NCI-H2196 treated with DMSO at 0.1 percent for 48 hours (cell line): ENCODE data around the gene EHBP1L1.

Experiments
- DNase-seq: peaks from one replicate; lab custom pipeline; 2025; ENCODE audit not compliant: unreplicated experiment; lab: John Stamatoyannopoulos, UW

Gene EHBP1L1

DNA sequence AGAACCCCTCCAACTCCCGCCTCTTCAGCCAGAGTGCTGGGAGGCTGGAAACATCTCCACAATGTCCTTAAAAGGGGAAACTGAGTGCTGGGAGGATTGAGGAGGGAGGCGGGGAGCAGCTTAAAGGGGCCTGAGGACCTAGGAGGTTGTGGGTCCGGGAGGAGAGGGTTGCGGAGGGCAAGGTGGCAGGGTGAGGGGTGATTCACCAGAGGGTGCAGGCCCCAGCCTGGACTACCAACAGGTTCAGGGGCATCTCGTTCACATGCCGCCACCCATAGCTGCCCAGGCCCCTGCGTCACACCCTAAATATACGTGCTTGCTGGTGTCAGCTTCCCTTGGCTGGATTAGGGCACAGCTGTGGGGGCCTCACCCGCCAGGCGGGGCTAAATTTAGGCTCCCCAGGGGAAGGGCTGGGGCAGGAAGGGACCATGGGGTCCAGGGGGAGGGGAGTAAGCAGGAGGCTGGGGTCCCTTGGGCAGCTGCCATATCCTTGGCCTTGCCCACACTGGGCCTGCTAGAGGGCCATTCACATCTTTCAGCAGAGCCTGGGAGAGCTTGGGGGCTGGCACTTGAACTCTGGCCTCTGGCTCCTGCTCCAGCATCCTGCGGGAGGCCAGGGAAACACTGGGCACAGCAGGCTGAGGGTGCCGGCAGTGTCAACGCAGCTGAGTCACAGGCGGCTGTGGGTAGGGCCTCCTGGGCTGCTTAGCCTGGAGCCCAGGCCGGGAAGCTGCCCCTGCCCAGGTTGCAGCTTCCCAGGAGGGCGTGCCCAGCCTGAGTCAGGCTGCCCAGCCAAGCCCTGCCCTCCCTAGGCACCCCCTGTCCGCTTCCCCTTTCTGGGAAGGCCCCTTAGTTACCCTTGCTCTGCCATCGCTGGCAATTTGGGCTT lies 1.3 kb downstream of the EHBP1L1 start:
- DNase-seq, result no peak

DNA sequence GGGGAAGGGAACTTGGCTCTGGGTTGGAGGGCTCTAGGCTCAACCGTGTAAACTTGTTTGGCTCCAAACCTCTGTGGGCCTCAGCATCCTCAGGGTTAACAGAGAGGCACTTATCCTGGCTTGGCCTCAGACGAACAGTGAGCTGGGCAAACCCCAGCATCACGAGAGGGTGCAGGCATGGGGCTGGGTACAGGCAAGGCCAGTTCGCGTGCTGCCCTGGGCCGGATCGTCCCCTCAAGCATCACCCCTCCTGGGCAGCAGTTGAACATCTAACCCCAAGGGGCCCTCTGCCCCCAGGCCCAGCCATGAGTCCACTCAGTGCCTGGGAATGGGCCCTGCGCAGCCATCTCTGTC lies 1.9 kb downstream of the EHBP1L1 start:
- DNase-seq, result no peak

DNA sequence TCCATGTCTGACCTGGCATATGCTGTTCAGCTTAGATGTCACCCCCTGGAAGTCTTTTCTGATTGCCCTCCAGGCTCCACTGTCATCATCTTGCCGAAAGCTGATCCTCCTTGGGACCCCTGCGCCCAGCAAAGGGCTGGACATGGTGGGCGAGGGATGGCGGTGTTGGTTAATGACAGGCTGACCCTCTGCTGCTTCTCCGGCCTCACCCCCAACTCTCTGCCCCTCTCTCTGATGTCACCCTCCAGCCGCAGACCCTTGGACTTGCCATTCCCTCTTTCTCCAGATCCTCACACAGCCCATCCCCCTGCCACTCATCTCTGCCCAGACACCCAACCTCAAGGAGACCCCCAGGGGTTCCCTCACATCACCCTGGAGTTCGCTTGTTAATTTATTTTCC lies 2.3 kb downstream of the EHBP1L1 start:
- no peak for DNase-seq

DNA sequence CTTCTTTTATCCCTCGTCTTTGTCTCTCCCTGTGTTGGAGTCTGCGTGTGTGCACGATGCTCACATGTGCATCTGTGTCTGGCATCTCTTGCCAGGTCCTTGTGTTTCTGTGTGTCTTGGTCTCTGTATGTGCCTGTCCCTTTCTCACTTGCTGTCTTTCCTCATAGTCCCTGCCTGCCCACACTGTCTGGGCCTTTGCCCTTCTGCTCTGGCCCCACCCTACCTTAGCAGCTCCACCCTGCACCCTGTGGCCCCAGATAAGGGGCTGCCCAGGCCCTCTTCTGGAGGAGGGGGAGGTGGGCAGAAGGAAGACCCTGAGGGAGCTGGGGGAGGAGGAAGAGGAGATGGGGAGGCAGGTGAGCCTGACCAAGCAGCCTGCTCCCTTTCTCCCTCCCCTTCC lies 2.8 kb downstream of the EHBP1L1 start:
- no peak for DNase-seq

DNA sequence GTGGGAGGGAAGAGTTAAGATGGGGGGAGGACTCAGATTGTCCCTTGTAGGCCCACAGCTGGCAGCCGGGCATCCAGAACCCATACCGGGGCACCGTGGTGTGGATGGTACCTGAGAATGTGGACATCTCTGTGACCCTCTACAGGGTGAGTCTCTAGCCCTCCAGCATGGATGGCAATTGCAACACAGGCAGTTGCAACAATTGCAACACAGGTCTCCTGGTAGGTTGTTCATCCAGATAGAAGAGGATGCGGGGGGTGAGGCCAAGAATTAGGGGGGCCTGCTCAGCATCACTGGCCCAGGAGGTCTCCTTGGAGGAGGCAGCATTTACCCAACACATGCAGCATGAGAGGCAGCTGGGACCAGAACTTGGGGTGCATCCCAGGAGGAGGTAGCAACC lies 3.4 kb downstream of the EHBP1L1 start:
- no peak for DNase-seq

DNA sequence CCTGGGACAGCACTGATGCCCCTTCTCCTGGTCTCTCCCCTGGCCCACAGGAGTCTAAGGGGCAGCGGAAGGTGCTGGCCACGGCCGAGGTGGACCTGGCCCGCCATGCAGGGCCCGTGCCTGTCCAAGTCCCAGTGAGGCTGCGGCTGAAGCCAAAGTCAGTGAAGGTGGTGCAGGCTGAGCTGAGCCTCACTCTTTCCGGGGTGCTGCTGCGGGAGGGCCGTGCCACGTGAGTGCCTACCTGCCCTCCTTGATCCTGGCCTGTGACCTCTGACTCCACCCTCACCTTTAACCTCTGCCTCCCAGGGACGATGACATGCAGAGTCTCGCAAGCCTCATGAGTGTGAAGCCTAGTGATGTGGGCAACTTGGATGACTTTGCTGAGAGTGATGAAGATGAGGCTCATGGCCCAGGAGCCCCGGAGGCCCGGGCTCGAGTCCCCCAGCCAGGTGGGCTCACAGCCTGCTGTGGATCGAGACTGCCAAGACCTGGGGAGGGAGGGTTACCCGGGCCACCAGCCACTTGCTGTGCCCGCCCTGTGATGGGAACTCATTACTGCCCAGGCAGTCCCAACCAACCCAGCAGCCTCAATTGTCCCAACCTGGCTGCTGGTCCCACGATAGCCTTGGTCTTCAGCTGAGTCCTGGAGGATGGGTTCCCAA lies 4.3 kb downstream of the EHBP1L1 start:
- DNase-seq, result no peak

DNA sequence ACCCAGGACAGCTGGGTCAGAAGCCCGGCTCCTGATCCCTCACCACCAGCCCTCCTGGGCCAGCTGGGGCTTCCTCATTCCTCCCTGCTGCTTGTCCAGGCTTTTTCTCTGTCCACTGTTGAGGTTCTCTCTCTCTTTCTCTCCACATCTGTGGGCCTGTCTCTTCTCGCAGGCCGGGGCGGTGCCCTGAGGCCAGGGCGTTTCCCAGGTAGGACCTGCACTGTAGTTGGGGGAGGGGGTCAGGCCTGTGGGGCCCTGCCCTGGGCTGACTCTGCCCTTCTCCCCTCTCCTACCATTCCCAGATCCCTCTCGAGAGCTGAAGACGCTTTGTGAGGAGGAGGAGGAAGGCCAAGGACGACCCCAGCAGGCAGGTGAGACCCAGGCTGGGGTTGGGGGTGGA lies 4.9 kb downstream of the EHBP1L1 start:
- DNase-seq, result no peak

DNA sequence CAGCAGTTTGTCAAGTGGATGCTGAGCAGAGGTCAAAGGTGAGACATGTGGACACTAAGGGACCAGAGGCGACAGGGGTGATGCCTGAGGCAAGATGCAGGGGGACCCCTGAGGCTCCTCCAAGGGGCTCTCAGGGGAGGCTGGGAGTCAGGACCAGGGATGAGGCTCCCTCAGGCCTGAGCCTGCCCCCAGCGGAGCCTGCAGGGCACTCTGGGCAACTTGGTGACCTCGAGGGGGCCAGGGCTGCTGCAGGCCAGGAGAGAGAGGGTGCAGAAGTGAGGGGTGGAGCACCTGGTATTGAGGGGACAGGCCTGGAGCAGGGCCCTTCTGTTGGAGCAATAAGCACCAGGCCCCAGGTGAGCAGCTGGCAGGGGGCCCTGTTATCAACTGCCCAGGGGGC lies 6.1 kb downstream of the EHBP1L1 start:
- no peak for DNase-seq

DNA sequence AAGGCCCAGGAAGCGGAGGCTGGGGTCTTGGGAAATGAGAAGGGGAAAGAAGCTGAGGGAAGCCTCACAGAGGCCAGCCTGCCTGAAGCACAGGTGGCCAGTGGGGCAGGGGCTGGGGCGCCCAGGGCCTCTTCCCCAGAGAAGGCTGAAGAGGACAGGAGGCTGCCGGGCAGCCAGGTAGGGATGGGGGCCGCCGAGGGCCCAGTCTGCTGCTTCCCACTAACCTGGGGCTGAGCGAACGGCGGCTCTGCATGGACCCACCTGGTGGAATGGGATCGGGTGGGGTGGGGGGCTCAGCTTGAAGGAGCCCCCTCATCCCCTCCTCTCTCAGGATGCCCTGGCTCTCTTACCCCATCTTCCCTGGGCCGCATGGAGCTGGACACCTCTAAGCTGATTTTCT lies 7.7 kb downstream of the EHBP1L1 start:
- DNase-seq, result no peak

DNA sequence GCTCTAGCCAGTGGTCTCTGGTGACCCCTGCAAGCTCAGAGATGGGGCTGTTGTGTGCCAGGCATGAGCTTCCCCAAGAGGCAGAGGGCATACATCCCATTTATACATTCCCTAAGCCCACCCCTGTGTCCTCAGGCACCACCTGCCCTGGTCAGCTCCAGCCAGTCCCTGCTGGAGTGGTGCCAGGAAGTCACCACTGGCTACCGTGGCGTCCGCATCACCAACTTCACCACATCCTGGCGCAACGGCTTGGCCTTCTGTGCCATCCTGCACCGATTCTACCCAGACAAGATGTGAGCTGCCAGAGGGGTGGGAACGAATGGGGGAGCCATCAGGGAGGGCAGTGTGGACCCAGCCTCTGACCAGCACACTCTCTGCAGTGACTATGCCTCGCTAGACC lies 8.3 kb downstream of the EHBP1L1 start:
- DNase-seq, result no peak

DNA sequence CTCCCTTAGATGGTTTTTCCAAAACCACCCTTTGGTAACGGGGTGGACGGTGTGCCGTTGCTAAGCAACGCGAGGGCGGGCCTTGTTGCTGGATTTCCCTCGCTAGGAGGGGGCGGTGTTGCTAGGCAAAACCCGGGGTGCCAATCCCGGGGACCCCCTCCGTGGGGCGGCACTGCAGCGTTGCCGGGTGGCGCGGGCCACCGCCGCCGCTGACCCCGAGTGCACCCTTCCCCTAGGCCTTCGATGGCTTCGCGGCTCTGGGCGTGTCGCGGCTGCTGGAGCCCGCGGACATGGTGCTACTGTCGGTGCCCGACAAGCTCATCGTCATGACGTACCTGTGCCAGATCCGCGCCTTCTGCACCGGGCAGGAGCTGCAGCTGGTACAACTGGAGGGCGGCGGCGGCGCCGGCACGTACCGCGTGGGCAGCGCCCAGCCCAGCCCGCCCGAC lies 8.9 kb downstream of the EHBP1L1 start:
- DNase-seq, result no peak

DNA sequence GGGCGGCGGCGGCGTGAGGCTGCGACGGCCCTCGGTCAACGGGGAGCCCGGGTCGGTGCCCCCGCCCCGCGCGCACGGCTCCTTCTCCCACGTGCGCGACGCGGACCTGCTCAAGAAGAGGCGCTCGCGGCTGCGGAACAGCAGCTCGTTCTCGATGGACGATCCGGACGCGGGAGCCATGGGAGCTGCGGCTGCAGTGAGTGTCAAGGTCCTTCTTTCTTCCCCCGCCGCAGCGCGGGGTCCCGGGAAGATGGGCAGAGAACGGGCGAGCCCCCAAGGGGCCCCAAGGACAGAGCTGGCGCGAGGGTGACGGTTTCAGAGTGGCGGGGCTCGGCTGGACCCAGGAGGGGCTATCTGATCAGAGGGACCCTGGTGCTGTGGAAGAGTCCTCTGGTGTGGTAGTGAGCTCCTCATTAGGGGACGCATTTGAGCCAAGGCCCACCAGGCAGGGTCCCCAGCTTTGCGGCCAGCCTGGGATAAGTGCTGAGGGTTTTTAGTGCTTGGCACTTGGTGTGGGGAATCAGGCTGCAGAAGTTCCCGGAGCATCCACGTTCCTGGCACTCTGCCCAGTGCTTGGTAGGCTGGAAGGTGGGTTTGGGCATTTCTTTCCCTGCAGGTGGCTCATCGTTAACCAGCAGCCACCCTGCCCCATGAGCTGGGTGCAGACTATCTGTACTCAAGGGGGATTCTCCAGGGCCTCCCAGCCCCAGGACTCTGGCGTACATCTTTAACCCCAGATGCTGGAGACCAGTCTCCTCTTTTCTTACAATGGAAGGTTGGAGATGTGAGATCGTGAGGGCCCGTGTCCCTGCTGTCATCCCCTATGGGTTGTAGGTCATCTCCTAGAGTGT lies 9.8 kb downstream of the EHBP1L1 start:
- DNase-seq, result no peak

DNA sequence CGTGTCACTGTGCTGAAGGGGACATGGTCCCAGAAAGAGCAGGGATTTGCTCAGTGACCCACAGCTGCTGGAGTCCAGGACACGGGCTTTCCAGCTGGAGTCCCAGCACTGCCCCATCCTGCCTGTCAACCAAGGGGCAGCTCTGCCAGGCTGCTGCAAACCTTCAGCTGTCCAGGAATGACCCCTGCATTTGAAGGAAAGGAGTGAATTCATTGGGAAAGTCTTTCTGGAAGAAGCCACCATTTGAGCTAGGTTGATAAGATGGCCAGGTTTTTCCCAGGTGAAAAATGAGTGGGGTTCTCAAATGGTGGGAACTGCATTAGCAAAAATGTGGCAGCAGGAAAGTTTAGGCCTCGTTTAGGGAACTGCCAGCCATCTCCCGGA lies 10.4 kb downstream of the EHBP1L1 start:
- DNase-seq, result no peak

DNA sequence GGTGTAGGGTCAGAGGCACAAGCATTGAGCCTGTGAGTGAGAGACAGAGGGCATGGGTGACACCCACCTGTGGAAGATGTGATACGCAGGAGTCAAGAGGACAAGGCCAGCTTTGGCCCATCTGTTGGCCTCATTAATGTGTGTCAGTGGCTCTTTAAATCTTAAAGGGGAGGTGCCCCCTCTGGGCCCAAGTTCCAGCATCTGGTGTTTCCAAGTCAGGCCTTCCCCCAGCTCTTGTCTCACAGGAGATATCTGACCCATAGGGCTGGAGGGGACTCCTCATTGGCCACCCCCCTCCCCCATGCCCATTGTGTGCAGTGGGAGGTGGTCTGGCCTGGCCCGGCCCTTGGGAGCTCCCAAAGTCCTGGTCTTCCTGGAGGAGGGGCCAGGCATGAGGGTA lies 10.8 kb downstream of the EHBP1L1 start:
- DNase-seq, result no peak

DNA sequence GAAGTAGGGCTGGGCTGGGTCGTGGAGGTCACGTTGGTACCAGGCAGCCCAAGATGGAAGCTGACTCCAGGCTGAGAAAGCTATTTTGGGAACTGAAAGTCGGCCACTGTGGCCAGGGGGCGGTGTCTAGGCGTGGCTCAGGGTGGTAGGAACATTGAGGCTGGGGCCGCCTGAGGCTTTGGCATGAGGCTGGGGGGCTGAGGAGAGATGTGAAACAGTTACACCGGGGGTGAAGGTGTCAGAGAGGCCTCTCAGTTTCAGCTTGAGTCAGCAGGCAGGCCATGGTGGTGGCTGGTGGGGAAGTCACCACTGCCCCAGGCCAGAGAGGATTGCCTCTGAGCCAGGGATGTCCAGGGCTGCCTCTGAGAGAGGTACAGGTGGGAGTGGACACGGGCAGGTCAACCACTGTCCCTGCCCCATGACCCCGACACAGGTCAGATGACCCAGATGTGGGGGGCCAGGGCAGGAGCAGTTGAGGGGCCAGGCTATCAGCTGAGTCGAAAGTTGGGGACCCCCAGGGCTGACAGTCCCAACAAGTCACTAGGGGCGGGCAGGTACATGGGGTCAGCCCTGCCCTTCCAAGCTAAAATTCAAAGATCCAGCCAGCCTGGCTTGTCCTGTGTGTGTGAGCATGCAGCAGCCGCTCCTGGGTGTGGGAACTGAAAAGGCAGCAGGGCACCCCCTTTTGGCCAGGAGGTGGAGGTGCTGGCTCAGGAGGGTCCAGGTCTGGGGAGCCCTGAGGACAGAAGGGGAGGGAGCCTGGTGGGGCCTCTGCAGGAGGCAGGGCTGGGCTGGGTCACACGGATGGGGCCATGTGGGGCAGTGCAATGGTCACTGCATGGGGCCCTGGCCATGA lies 12.6 kb downstream of the EHBP1L1 start:
- DNase-seq, result peak; percentile 31

DNA sequence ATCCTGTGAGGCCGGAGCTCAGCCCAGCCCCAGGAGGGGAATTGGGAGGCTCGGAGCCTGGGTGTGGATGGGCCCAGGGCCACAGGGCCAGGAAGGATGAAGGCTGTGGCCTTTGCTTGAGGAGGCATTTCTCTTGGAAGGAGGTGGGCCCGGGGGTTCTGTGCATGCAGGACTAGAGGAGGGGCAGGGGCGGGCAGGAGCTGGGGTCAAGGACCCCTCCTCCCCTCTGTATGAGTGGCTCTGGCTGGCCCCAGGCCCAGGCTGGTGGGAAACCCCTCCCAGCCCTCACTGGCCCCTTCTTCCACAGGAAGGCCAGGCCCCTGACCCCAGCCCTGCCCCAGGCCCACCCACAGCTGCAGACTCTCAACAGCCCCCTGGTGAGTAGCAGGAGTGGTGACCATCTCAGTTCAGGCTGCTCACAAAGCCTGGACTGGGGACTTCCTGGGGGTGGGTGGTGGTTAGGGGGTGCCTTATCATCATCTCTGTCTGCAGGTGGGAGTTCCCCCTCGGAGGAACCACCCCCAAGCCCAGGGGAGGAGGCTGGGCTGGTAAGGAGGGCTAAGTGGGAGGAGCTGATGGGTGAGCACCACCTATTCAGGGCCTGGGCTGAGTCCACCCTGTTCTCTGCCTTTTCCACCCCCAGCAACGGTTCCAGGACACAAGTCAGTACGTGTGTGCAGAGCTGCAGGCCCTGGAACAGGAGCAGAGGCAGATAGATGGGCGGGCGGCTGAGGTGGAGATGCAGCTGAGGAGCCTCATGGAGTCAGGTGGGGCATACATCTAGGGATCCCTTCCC lies 13.8 kb downstream of the EHBP1L1 start:
- DNase-seq, result no peak

DNA sequence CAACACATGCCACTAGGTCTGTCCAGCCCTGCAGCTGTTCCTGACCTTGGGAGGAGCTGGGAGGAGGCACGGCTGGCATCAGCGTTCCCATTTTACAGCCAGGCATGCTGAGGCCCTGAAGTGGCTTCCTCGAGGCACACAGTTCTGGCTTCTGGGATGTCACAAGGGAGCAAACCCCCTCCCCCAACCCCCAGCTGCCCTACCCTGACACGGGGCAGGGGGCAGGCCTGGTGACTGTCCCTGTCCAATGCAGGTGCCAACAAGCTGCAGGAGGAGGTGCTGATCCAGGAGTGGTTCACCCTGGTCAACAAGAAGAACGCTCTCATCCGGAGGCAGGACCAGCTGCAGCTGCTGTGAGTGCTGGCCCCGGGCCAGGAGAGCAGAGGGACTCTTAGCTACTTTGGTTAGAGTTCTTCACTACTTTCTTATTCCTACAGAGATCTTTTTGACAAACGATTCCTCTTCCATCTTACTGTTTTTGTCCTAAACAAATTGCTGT lies 14.4 kb downstream of the EHBP1L1 start:
- peak; percentile 62 for DNase-seq

DNA sequence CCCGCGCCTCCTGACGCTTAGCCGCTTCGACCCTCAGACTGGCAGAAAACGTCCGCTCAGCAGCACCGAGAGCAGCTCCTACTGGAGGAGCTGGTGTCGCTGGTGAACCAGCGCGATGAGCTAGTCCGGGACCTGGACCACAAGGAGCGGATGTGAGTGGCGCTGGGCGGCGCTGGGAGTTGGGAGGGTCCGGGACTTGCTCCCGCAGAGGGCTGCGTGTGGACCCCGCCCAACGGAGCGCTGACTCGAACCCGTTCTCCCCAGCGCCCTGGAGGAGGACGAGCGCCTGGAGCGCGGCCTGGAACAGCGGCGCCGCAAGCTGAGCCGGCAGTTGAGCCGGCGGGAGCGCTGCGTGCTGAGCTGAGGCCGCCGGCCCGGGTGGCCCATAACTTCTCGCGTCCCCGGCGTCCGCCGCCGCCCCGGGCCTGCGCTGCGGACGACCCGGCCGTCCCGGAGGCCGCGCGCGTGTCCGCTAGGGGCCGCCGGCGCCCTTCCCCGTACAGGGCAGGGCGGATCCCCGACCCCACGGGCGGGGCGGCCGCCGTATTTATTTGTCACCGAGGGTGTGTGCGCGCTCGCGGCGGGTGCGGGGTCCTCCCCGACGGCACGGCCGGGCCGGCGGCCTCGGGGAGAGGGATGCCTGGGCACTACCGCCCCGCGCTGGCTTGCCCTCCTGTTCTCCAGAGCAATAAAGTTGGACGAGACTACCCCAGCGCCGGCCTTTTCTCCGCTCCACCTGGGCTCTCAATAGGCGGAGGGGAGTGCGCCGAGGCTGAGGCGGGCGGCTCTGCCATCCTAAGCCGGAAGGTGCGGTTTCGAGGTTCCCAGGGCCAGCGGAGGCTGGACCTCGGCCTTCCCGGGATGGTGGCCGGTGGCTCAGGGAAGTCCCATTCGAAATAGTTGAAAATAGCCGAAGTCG lies 16.3 kb downstream of the EHBP1L1 start:
- no peak for DNase-seq
